K562 (cell line): Measurements from ENCODE around the gene MYCBP2. TPM values are rescaled to one million over a fixed set of nuclear protein-coding genes. Genes with fewer than 3 reads are reported as not detected.

ENCODE experiments used
- ATAC-seq: fragments of 200-7000 bp; cut with Tn5 transposase; 3 replicates; pipeline ENCODE4 v1.9.1; 2020; ENCODE audit warnings: moderate library complexity
- BruUV-seq: library from RNA; stranded (reverse); fragments of 400-500 nt; replicated peaks from 2 replicates; lab custom pipeline; 2021; lab: Mats Ljungman, UMichigan
- CTCF ChIA-PET: fragments of 300-600 bp; formaldehyde crosslinking; extraction: SDS; loops from one replicate; lab custom pipeline; 2021; ENCODE audit warnings: low intra/inter-chr PET ratio; lab: Yijun Ruan, JAX
- POLR2A ChIA-PET: fragments of 300-600, 350-650 bp; sonication (Branson Sonifier 250); formaldehyde crosslinking; extraction: SDS; loops from one replicate; lab custom pipeline; 2021; ENCODE audit warnings: antibody characterized with exemption, inconsistent platforms; lab: Yijun Ruan, JAX
- DNase-seq, 4 experiments: peaks; one replicate each; pipeline versions ENCODE4 v3.0.0 to v3.0.0-alpha.2; 2011 to 2018; ENCODE audit warnings: low spot score in 3 of 4, mixed read lengths in 3 of 4; ENCODE audit errors: extremely low read depth in 1 of 4
- FAIRE-seq: peaks from 2 replicates; lab custom pipeline; 2011; peaks lifted over from hg19 to GRCh38; lab: Jason Lieb, UNC
- H2AFZ ChIP-seq: 2 replicates; pipeline ENCODE4 v1.6.0; 2011; ENCODE audit warnings: low read depth, low read length, control low read depth, inconsistent platforms
- H3K27ac ChIP-seq: fragments of 200-600 bp; 3 replicates; pipeline ENCODE4 v1.8.0; 2011; ENCODE audit warnings: low read depth, mild to moderate bottlenecking, control low read depth, inconsistent platforms, low read length, moderate library complexity, mixed read lengths; ENCODE audit errors: extremely low read depth
- H3K27me3 ChIP-seq, 2 experiments: fragments of 300-600 bp in 1 of 2; 2 replicates in 1 of 2; 3 replicates in 1 of 2; pipeline versions ENCODE4 v1.6.0 to v1.8.0; 2011; ENCODE audit warnings: inconsistent platforms in 2 of 2, low read length in 2 of 2, mild to moderate bottlenecking in 1 of 2, mixed read lengths in 1 of 2, moderate library complexity in 1 of 2; ENCODE audit not compliant: control insufficient read depth in 2 of 2, insufficient read depth in 2 of 2
- H3K36me3 ChIP-seq: fragments of 300-600 bp; 3 replicates; pipeline ENCODE4 v1.8.0; 2011; ENCODE audit warnings: mild to moderate bottlenecking, low read length, inconsistent platforms; ENCODE audit not compliant: control insufficient read depth, insufficient read depth
- H3K4me1 ChIP-seq, 2 experiments: fragments of 200-600 bp in 1 of 2; replicated peaks in 1 of 2; 2 replicates in 1 of 2; 3 replicates in 1 of 2; pipeline versions ENCODE4 v1.5.1 to v1.8.0; 2011; ENCODE audit warnings: inconsistent platforms in 2 of 2, low read length in 2 of 2, mild to moderate bottlenecking in 1 of 2, mixed read lengths in 1 of 2, moderate library complexity in 1 of 2; ENCODE audit not compliant: control insufficient read depth in 2 of 2, insufficient read depth in 2 of 2
- H3K4me2 ChIP-seq: 2 replicates; pipeline ENCODE4 v1.6.1; 2011; ENCODE audit warnings: low read length, control low read depth, inconsistent platforms, mixed read lengths; ENCODE audit not compliant: insufficient read depth
- H3K4me3 ChIP-seq: fragments of 200-600 bp; sonication (generic), shearing (Covaris generic); 2 replicates; pipeline ENCODE4 v1.5.1; 2016; ENCODE audit warnings: control low read depth, inconsistent platforms
- H3K79me2 ChIP-seq: fragments of 200-600 bp; 3 replicates; pipeline ENCODE4 v1.8.0; 2011; ENCODE audit warnings: low read length, inconsistent platforms; ENCODE audit not compliant: control insufficient read depth, insufficient read depth
- H3K9ac ChIP-seq, 2 experiments: 2 replicates each; pipeline versions ENCODE4 v1.6.0 to v1.6.1; 2011; ENCODE audit warnings: low read depth in 2 of 2, low read length in 2 of 2, control low read depth in 1 of 2, inconsistent platforms in 1 of 2, mild to moderate bottlenecking in 1 of 2, mixed read lengths in 1 of 2; ENCODE audit not compliant: insufficient read depth in 1 of 2
- H3K9me1 ChIP-seq: one replicate; pipeline ENCODE4 v1.6.0; 2011; ENCODE audit warnings: inconsistent platforms, mild to moderate bottlenecking, low read length, moderate library complexity; ENCODE audit not compliant: control insufficient read depth, insufficient read depth
- H3K9me3 ChIP-seq: replicated peaks from 2 replicates; pipeline ENCODE4 v1.5.1; 2011; ENCODE audit warnings: low read depth, low read length, inconsistent platforms; ENCODE audit not compliant: control insufficient read depth, insufficient read depth
- H4K20me1 ChIP-seq: replicated peaks from 2 replicates; pipeline ENCODE4 v1.6.1; 2011; ENCODE audit warnings: low read length, inconsistent platforms, mixed read lengths; ENCODE audit not compliant: control insufficient read depth, insufficient read depth
- BRD4 ChIP-seq: fragments of 200-600 bp; sonication (generic); IDR thresholded peaks from 2 replicates; pipeline ENCODE4 v1.6.1; 2017; ENCODE audit warnings: inconsistent platforms
- C11orf30 ChIP-seq: fragments of 450-650 bp; IDR thresholded peaks from 2 replicates; pipeline ENCODE4 v1.6.1; 2016; ENCODE audit warnings: low read depth, mild to moderate bottlenecking
- HDAC3 ChIP-seq: fragments of 450-650 bp; IDR thresholded peaks from 2 replicates; pipeline ENCODE4 v1.6.1; 2018; ENCODE audit warnings: borderline replicate concordance, mild to moderate bottlenecking, moderate library complexity; ENCODE audit not compliant: partially characterized antibody
- LCOR ChIP-seq: sonication (generic); formaldehyde crosslinking; IDR thresholded peaks from 2 replicates; pipeline ENCODE4 v1.8.0; 2022; ENCODE audit warnings: mild to moderate bottlenecking, missing genetic modification reagents
- MAFF ChIP-seq: IDR thresholded peaks from 2 replicates; pipeline ENCODE4 v1.6.1; 2012; ENCODE audit warnings: low read length, improper control_type of control experiment
- MAFG ChIP-seq: fragments of 450-650 bp; conservative IDR thresholded peaks from 2 replicates; pipeline ENCODE4 v1.6.1; 2016; ENCODE audit warnings: missing genetic modification characterization, missing compliant biosample characterization
- MAFK ChIP-seq: IDR thresholded peaks from 2 replicates; pipeline ENCODE4 v1.6.1; 2011; ENCODE audit warnings: low read length, improper control_type of control experiment
- ZC3H8 ChIP-seq: fragments of 450-650 bp; IDR thresholded peaks from 2 replicates; pipeline ENCODE4 v1.6.1; 2017
- ZNF316 ChIP-seq: fragments of 450-650 bp; IDR thresholded peaks from 2 replicates; pipeline ENCODE4 v1.6.1; 2016
- ZNF699 ChIP-seq: fragments of 250-450 bp; sonication (Bioruptor Pico); IDR thresholded peaks from 2 replicates; pipeline ENCODE4 v1.8.0; 2021; ENCODE audit warnings: mild to moderate bottlenecking, moderate library complexity; ENCODE audit not compliant: insufficient replicate concordance
- WGBS: fragments of 100-300 bp; shearing (Covaris generic); methylation state at CpG from one replicate; pipeline ENCODE4 v1.1.6; 2016; ENCODE audit warnings: low coverage, mixed read lengths; ENCODE audit not compliant: insufficient coverage; ENCODE audit errors: missing lambda C conversion rate; 5-methylcytosine and 5-hydroxymethylcytosine counted together
- in situ Hi-C: fragments of 300-500 bp; cut with MboI; formaldehyde crosslinking; loops from 4 replicates; pipeline ENCODE4 v1.15.0; 2018; ENCODE audit warnings: inconsistent platforms, mixed read lengths
- intact Hi-C: fragments of 100-400 bp; cut with micrococcal nuclease; formaldehyde crosslinking; loops from 2 replicates; pipeline ENCODE4 v1.14.2; 2022
- polyA plus RNA-seq, 8 experiments: library from polyadenylated mRNA; depleted of rRNA in 4 of 8; stranded (reverse) in 5 of 8; unstranded in 3 of 8; fragments of >200 nt; fragmentation: Nextera tagmentation in 2 of 8; fragmentation: Illumina TruSeq in 1 of 8; extraction: Ambion mirVana in 2 of 8; extraction: Trizol in 1 of 8; gene quantifications; 2 replicates each; pipeline versions ENCODE4 v1.2.1 to v1.2.3, GENCODE V29; 2011 to 2014; ENCODE audit warnings: inconsistent platforms in 1 of 8, missing spikeins in 1 of 8
- total RNA-seq, 7 experiments: library from RNA; depleted of rRNA in 6 of 7; stranded (reverse); fragments of >200 nt in 6 of 7; fragmentation: Illumina TruSeq in 2 of 7; extraction: Trizol in 2 of 7; gene quantifications; 2 replicates each; pipeline versions ENCODE4 v1.2.1 to v1.2.3, GENCODE V29; 2011 to 2021; ENCODE audit warnings: low replicate concordance in 1 of 7
- TF ChIP-seq, protein P1 (sequence below): fragments of 250-450 bp; sonication (Bioruptor Pico); IDR thresholded peaks from 2 replicates; pipeline ENCODE4 v1.8.0; 2021; ENCODE audit warnings: moderate library complexity, mild to moderate bottlenecking, inconsistent platforms
- TF ChIP-seq, protein P2 (sequence below): fragments of 450-650 bp; IDR thresholded peaks from 2 replicates; pipeline ENCODE4 v1.6.1; 2018; ENCODE audit warnings: mild to moderate bottlenecking, low read depth; ENCODE audit not compliant: partially characterized antibody
- TF ChIP-seq, protein P3 (sequence below), 2 experiments: fragments of 450-650 bp; IDR thresholded peaks; 2 replicates each; pipeline ENCODE4 v1.6.1; 2016

Gene MYCBP2
- total and polyA plus RNA-seq, 9 of the 15 experiments (the other 6 are each of a cell fraction or from before 2014, with no cell fraction given), result 13.2 to 47.2 (median 28.9) TPM

DNA sequence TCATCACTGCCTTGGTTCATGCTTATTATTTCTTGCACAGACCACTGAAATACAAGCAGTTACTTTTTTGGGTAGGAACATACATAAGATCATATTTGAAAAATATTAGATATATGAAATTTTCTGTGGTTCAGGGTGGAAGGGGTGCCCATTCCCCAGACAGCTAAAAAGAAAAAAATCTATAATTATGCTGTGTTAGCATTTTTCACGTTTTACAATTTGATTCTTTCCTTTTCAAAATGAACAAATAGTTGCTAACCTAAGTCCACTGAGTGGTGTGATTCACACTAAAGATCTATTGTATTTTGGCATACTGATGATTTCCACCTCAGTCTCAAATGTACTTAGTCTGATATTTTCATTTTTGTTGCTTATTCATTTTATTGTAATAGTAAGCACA is 233.2 kb downstream of the MYCBP2 start:
- no peaks in the 10 kb centered on the region for H3K79me2 ChIP-seq
- H3K4me2 ChIP-seq, result no peak overlapping the region
- DNase-seq (no peak), ATAC-seq (no peak), FAIRE-seq (no peak)
- H2AFZ ChIP-seq, result no peak overlapping the region
- no peaks in the 10 kb centered on the region for H4K20me1 ChIP-seq
- no TSS peak for BruUV-seq
- in situ Hi-C loops, result no loop called here
- ChIA-PET CTCF (no interaction called here), POLR2A (no interaction called here)
- H3K4me1 ChIP-seq, result no peaks in the 10 kb centered on the region
- no peak for TF ChIP-seq ZNF699
- TF ChIP-seq BRD4, result no peak
- TF ChIP-seq LCOR (CRISPR knock-in tag), result no peak
- peak; percentile 79 for TF ChIP-seq MAFK
- peak; percentile 72 for TF ChIP-seq MAFG (tag)
- TF ChIP-seq MAFF, result peak; percentile 82
- TF ChIP-seq HDAC3, result no peak
- peak; percentile 74 for TF ChIP-seq C11orf30
- TF ChIP-seq ZNF316, result peak; percentile 82
- no peaks in the 10 kb centered on the region for H3K9me1 ChIP-seq
- H3K9me3 ChIP-seq, result no peaks in the 10 kb centered on the region
- no peak overlapping the region for H3K4me3 ChIP-seq
- no peaks in the 10 kb centered on the region for H3K27me3 ChIP-seq
- intact Hi-C loops, result no loop called here
- WGBS, result 29% methylated on average over 1 of the region's 1 CpG
- H3K27ac ChIP-seq, result no peak overlapping the region
- H3K9ac ChIP-seq, result no peak overlapping the region
- H3K36me3 ChIP-seq, result peaks cover 24% of the 10 kb centered on the region; the same call in 2 of the 3 replicates

GRCh38 chr13:77084755-77085154 is 242.1 kb downstream of the MYCBP2 start:
- no peak overlapping the region for H3K4me3 ChIP-seq
- no peaks in the 10 kb centered on the region for H3K79me2 ChIP-seq
- no peaks in the 10 kb centered on the region for H3K9me3 ChIP-seq
- no peak overlapping the region for H2AFZ ChIP-seq
- 95% methylated on average over 2 of the region's 2 CpGs for WGBS
- H4K20me1 ChIP-seq, result no peaks in the 10 kb centered on the region
- ChIA-PET CTCF (no interaction called here), POLR2A (no interaction called here)
- BruUV-seq, result no TSS peak
- H3K27me3 ChIP-seq, result no peaks in the 10 kb centered on the region
- no peaks in the 10 kb centered on the region for H3K4me1 ChIP-seq
- in situ Hi-C loops (no loop called here), intact Hi-C loops (no loop called here)
- H3K4me2 ChIP-seq, result no peak overlapping the region
- FAIRE-seq, result no peak
- peaks cover 29% of the 10 kb centered on the region; the same call in 2 of the 3 replicates for H3K36me3 ChIP-seq
- H3K9ac ChIP-seq, result no peak overlapping the region
- no peak for DNase-seq
- H3K27ac ChIP-seq, result no peak overlapping the region
- H3K9me1 ChIP-seq, result no peaks in the 10 kb centered on the region
- ATAC-seq, result no peak
- TF ChIP-seq, protein P1, sequence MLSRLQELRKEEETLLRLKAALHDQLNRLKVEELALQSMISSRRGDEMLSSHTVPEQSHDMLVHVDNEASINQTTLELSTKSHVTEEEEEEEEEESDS, result no peak
- TF ChIP-seq, protein P2, sequence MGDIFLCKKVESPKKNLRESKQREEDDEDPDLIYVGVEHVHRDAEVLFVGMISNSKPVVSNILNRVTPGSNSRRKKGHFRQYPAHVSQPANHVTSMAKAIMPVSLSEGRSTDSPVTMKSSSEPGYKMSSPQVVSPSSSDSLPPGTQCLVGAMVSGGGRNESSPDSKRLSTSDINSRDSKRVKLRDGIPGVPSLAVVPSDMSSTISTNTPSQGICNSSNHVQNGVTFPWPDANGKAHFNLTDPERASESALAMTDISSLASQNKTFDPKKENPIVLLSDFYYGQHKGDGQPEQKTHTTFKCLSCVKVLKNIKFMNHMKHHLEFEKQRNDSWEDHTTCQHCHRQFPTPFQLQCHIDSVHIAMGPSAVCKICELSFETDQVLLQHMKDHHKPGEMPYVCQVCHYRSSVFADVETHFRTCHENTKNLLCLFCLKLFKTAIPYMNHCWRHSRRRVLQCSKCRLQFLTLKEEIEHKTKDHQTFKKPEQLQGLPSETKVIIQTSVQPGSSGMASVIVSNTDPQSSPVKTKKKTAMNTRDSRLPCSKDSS, result no peak
- TF ChIP-seq, protein P3, sequence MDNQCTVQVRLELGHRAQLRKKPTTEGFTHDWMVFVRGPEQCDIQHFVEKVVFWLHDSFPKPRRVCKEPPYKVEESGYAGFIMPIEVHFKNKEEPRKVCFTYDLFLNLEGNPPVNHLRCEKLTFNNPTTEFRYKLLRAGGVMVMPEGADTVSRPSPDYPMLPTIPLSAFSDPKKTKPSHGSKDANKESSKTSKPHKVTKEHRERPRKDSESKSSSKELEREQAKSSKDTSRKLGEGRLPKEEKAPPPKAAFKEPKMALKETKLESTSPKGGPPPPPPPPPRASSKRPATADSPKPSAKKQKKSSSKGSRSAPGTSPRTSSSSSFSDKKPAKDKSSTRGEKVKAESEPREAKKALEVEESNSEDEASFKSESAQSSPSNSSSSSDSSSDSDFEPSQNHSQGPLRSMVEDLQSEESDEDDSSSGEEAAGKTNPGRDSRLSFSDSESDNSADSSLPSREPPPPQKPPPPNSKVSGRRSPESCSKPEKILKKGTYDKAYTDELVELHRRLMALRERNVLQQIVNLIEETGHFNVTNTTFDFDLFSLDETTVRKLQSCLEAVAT (IDR thresholded peaks at IDR 0.05), result no peak
- no peak for TF ChIP-seq ZC3H8
